HL-60/S4 treated with phorbol 12-myristate 13-acetate at 8.2 ng/mL for 4 days and 3 days (cell line): ENCODE results near the gene CMTM5.

Experiments
- in situ Hi-C: fragments of 300-500 bp; cut with MboI; formaldehyde crosslinking; loops from 2 replicates; pipeline ENCODE4 v1.15.0; 2022; ENCODE audit warnings: low sequenced_read_pairs

Gene CMTM5

DNA sequence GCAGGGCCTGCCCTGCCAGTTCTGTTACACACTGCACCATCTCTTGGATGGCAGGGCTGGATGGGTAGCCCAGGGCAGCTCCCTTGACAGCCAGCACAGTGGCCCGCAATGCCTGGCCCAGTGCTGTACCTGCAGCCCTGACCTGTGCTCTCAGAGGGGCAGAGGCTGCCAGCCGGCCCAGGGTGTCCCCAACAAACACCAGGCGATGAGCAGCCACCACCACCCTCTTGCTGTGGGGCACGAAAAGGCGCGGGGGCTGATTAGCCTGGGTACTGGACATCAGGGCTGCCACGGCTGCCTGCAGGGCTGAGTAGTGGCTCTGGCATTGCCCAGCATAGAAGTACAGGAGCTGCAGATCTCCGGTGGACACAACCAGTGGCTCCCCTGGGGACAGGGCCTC, 19.6 kb upstream of the CMTM5 start:
- in situ Hi-C loops = no loop called here

GRCh38 chr14:23358042-23358441, 18.8 kb upstream of the CMTM5 start:
- in situ Hi-C loops = no loop called here

- in situ Hi-C loops = no loop called here
These were observed 18.2 kb upstream of the CMTM5 start for GRCh38 chr14:23358553-23359166.

DNA sequence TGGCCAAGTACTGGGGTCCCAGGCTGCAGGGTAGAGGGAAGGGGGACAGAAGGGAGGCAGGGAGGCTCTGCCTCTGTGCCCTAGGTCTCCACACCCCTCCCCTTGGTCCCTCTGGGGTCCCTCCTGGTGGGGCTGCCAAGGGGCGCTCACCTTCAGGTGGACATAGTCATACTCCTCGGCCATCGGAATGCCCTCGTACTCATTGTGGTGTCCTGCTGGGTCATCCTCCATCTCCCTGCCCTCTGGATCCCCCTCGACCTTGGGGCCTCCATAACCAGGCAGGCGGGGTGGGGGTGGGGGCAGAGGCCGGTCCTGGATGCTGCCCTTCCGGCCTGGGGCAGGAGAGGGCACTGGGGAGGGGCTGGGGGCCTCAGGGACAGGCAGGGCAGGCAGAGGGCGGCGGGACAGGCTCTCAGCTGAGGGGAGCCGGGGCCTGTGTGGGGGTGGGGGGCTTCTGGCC, 17.6 kb upstream of the CMTM5 start:
- in situ Hi-C loops = no loop called here

- in situ Hi-C loops = no loop called here
These were observed 17.0 kb upstream of the CMTM5 start for GRCh38 chr14:23359722-23360447.

- in situ Hi-C loops = no loop called here
These were observed 16.4 kb upstream of the CMTM5 start for GRCh38 chr14:23360496-23360895.

GRCh38 chr14:23361320-23361719, 15.5 kb upstream of the CMTM5 start:
- in situ Hi-C loops = no loop called here

GRCh38 chr14:23361763-23362162, 15.1 kb upstream of the CMTM5 start:
- in situ Hi-C loops = no loop called here

DNA sequence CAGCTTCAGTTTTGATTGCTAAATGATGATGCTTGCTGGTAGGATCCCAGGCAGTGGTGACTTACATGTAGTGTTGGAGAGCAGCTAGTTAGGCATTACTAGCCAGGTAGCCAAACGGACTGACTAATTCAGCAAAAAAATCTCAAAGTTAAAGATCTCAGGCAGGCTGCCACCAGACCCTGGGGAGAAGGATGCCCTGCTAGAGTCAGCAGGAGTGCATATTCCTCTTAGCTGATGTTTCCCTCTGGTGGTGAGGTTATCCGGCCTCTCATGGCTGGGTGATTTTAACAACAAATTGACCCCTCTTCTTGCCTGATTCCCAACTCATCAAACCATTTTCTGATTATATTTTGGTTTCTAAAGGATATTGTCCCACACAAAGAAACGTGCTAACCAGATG, 14.6 kb upstream of the CMTM5 start:
- in situ Hi-C loops = no loop called here

DNA sequence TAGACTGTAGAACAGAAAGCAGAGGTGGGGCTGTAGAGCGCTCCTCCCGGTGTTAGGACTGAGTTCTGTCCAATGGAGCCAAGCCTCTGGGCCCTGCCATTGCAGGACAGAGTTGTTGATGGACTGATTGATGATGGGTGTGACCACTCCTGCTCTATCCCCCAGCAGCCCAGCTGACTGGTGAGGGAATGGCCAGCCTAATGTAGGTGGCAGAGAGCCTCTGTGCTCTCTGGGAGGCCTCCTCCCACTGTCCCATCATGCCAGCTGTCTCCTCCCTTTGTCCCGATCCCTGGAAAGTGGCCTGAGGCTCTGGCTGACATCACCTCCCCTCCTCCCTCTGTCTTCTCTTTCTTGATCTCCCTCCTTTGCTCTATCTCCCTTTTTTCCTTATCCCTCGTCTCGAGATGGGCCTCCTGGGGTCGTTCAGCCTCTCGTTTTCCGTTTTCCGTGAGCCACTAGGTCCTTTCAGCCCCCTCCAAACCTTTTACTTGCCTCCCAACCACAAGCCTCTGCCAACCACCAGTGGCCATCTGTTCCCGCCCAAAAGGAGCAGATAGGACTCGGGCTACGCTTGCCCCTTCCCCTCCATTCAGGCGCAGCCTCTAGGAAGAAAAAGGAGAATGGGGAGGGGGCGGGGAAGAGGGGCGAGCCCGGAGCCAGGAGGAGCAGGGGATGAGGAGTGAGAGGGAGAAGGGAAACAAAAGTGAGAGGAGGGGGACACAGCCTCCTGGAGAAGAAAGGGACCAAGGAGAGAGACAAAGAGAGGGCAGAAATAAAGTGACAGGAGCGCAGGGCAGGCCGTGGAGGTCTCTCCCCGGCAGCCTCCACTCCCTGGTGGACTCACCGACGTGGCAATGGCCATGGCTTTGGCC, 12.4 kb upstream of the CMTM5 start:
- in situ Hi-C loops = no loop called here

- in situ Hi-C loops = no loop called here
These were observed 11.7 kb upstream of the CMTM5 start, which contains the start of gene EFS for GRCh38 chr14:23365036-23365731. TSS of gene EFS (minus strand) at chr14:23365172. CDS start at chr14:23365025, 147 bp downstream.

DNA sequence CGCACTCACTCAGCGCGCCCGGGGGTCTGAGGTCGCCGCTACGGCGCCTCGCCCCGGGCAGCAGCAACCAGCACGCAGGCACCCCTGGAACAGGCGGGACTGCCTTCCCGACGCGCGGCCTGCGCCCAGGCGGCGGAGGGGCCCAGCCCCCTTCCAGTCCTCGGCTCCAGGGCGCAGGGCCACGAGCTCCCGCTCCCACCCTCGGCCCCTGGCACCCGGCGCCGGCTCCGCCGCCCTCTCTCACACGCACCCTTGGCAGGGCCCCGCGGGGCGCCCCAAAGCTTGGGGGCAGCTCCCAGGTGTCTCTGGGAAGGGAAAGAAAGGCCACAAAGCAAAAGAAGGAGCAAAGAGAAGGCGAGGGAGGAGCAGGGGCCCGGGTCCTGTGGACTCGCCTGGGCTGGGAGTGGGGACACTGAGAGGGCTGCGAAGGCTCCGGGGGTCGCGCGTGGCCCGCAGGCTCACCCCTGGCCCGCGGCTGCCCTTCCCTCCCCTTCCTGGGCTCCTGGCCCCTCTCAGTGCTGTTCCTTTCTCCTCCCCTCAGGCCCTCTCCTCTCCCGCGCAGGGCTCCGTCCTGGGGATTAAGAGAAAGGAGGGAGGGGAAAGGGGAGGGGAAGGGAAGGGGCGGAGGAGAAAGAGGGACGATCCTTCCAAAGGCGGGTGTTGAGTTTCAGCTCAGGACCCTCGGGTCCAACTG, 11.0 kb upstream of the CMTM5 start:
- in situ Hi-C loops = no loop called here

- in situ Hi-C loops = no loop called here
These were observed 10.4 kb upstream of the CMTM5 start for GRCh38 chr14:23366426-23366921.

GRCh38 chr14:23370221-23370620, 6.6 kb upstream of the CMTM5 start:
- in situ Hi-C loops = no loop called here

GRCh38 chr14:23371865-23372264, 5.0 kb upstream of the CMTM5 start:
- in situ Hi-C loops = no loop called here

DNA sequence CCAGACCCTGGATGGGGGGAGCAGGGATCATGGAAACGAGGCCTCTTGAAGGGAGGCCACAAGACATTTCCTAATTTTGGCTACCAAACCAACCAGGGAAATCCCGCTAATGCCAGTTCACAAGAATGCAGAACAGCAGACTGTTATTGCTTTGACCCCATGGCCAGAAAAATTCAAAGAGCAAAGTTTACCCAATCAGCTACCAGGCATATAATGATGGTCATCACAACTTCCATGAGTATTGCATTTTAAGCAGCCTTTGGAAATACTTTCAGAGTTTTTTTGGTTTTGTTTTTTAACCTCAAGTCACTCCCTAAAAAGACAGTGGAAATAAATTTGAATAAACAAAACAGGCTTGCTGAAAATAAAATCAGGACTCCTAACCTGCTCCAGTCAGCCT, 4.3 kb upstream of the CMTM5 start, which contains the start of gene IL25:
TSS of gene IL25 (plus strand) at position 301 of the 400 bp plus-strand sequence.
- in situ Hi-C loops = no loop called here

GRCh38 chr14:23373041-23373440, 3.8 kb upstream of the CMTM5 start:
- in situ Hi-C loops = no loop called here

DNA sequence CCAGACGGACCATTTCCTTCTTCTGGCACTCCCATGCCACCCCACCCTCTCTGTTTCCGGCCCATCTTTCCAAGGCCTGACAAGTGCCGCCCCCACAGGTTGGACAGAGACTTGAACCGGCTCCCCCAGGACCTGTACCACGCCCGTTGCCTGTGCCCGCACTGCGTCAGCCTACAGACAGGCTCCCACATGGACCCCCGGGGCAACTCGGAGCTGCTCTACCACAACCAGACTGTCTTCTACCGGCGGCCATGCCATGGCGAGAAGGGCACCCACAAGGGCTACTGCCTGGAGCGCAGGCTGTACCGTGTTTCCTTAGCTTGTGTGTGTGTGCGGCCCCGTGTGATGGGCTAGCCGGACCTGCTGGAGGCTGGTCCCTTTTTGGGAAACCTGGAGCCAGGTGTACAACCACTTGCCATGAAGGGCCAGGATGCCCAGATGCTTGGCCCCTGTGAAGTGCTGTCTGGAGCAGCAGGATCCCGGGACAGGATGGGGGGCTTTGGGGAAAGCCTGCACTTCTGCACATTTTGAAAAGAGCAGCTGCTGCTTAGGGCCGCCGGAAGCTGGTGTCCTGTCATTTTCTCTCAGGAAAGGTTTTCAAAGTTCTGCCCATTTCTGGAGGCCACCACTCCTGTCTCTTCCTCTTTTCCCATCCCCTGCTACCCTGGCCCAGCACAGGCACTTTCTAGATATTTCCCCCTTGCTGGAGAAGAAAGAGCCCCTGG, 1.2 kb upstream of the CMTM5 start:
- in situ Hi-C loops = no loop called here

- in situ Hi-C loops = no loop called here
These were observed 328 bp downstream of the CMTM5 start for GRCh38 chr14:23377198-23377550.
